AG04450 (cell line): ENCODE data around the gene PCNX2. TPM values are rescaled to one million over a fixed set of nuclear protein-coding genes. Genes with fewer than 3 reads are reported as not detected.

Experiments used
- CTCF ChIA-PET: fragments of 300-600, 350-600 bp; formaldehyde crosslinking; extraction: SDS; loops from one replicate; lab custom pipeline; 2022; ENCODE audit warnings: antibody characterized with exemption, inconsistent platforms; lab: Charles Lee
- POLR2A ChIA-PET: fragments of 350-600 bp; formaldehyde crosslinking; extraction: SDS; loops from one replicate; lab custom pipeline; 2021; ENCODE audit warnings: antibody characterized with exemption, inconsistent platforms; lab: Yijun Ruan, JAX
- DNase-seq: peaks from one replicate; pipeline ENCODE4 v3.0.0-alpha.2; 2011; ENCODE audit warnings: low read depth, low spot score
- H3K27ac ChIP-seq: one replicate; pipeline ENCODE4 v1.5.1; 2012; ENCODE audit warnings: low read depth, low read length, control low read depth
- H3K27me3 ChIP-seq: one replicate; pipeline ENCODE4 v1.6.0; 2012; ENCODE audit warnings: low read length; ENCODE audit not compliant: control insufficient read depth, insufficient read depth
- H3K4me3 ChIP-seq: 2 replicates; pipeline ENCODE4 v1.5.1; 2011; ENCODE audit warnings: mild to moderate bottlenecking, low read depth, low read length, control low read depth
- H3K9me3 ChIP-seq: 2 replicates; pipeline ENCODE4 v1.5.1; 2012; ENCODE audit warnings: low read length; ENCODE audit not compliant: control insufficient read depth, insufficient read depth
- polyA plus RNA-seq: library from polyadenylated mRNA; depleted of rRNA; stranded (reverse); fragments of >200 nt; gene quantifications from 2 replicates; pipeline ENCODE4 v1.2.3, GENCODE V29; 2011
- TF ChIP-seq, protein P1 (sequence below): IDR thresholded peaks from 2 replicates; pipeline ENCODE4 v1.5.1; 2011; ENCODE audit warnings: low read depth, low read length, control low read depth, inconsistent platforms

PCNX2 gene
- polyA plus RNA-seq, 1 experiment = 29.8 TPM

DNA sequence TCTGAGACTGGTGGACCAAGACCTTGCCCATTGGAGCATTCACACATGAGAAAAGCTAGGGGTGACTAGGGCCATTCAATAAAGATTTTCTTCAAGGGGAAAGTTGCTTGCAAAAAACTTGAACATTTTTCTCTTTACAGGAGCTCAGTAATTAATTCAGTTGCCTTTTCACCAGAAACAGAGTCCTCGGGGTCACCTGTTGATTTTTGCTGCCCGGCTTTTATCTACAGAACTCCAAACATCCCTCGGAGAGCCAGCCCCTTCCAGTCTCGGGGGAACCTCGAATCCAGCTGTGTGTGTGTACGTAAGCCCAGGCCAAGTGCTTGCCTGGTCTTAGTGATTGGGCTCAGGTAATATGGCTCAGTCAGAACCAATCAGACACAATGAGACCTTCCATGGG, 47.5 kb downstream of the PCNX2 start:
- Histone ChIP-seq H3K9me3 (no peaks in the 10 kb centered on the region), H3K27ac (no peak overlapping the region), H3K27me3 (no peaks in the 10 kb centered on the region), H3K4me3 (no peak overlapping the region)
- ChIA-PET CTCF (interaction anchor here (0.6 kb wide), 1 partner anchor 364 kb away, joined by 4 read pairs; no protein-coding TSS in a partner anchor), POLR2A (no interaction called here)
- TF ChIP-seq, protein P1, sequence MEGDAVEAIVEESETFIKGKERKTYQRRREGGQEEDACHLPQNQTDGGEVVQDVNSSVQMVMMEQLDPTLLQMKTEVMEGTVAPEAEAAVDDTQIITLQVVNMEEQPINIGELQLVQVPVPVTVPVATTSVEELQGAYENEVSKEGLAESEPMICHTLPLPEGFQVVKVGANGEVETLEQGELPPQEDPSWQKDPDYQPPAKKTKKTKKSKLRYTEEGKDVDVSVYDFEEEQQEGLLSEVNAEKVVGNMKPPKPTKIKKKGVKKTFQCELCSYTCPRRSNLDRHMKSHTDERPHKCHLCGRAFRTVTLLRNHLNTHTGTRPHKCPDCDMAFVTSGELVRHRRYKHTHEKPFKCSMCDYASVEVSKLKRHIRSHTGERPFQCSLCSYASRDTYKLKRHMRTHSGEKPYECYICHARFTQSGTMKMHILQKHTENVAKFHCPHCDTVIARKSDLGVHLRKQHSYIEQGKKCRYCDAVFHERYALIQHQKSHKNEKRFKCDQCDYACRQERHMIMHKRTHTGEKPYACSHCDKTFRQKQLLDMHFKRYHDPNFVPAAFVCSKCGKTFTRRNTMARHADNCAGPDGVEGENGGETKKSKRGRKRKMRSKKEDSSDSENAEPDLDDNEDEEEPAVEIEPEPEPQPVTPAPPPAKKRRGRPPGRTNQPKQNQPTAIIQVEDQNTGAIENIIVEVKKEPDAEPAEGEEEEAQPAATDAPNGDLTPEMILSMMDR = no peak
- no peak for DNase-seq

DNA sequence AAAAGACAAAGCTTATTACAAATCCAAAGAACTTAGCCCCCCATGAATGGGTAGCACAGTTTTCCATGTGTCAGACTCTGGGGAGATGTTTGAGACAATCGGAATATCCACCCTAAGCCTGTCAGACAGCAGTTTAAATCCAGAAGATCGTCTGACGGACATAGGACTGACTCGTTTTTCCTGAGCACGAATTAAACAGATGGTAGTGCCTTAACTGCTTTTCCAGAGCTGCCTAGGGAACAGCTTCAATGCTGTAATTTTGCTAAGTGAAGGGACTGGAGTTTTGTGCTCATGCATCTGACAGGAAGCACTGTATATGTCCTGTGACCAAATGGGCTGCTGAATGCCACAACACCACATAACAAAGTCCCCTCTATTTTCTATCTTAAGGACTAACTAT, 48.6 kb downstream of the PCNX2 start:
- POLR2A ChIA-PET = no interaction called here

DNA sequence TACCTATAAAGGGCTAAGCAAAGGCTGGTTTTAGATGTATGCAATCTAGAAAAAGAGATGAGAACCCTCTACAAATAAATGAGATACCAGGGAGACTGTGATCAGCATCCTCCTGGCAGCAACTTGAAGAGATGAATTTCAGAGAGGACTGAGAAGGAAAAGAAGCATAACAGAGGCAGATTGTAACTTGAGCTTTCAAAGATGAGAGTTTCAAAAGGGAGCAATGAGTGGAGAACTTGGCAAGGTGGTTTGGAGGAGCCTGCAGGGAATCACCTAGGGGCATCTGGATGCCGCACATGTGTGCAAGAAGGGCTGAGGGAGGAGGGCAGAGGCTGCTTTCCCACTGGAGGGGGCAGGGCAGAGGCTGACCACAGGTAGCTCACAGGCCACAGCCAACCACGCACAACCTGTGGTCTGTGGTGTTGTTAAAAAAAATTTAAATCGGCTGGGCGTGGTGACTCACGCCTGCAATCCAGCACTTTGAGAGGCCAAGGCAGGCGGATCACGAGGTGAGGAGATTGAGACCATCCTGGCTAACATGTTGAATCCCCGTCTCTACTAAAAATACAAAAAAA, 50.2 kb downstream of the PCNX2 start:
- ChIA-PET POLR2A (no interaction called here), CTCF (no interaction called here)
- TF ChIP-seq, protein P1 = no peak
- Histone ChIP-seq H3K27ac (no peak overlapping the region), H3K9me3 (no peaks in the 10 kb centered on the region), H3K27me3 (no peaks in the 10 kb centered on the region), H3K4me3 (no peak overlapping the region)
- no peak for DNase-seq

More for the DNA sequence above, 48.6 kb downstream of the PCNX2 start:
- CTCF ChIA-PET = no interaction called here
- TF ChIP-seq, protein P1 = no peak
- Histone ChIP-seq H3K27me3 (no peaks in the 10 kb centered on the region), H3K4me3 (no peak overlapping the region), H3K27ac (no peak overlapping the region), H3K9me3 (no peaks in the 10 kb centered on the region)
- no peak for DNase-seq

DNA sequence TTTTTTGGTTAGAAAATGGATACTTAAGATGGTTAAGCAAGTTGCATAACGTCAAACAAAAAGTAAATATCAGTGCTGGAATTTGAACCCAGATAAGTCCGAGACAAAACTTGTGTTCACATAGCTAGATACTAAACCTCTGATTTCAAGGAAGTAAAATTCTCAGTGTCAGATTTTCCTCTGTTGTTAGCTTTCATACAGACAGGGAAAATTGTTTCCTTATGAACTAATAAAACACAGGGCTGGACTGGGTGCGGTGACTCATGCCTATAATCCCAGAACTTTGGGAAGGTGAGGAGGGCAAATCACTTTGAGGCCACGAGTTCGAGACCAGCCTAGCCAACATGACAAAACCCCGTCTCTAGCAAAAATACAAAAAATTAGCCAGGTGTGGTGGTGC, 51.3 kb downstream of the PCNX2 start:
- ChIA-PET CTCF (no interaction called here), POLR2A (no interaction called here)
- no peak overlapping the region for H3K27ac ChIP-seq
- DNase-seq = no peak
- H3K4me3 ChIP-seq = no peak overlapping the region
- no peaks in the 10 kb centered on the region for H3K9me3 ChIP-seq
- H3K27me3 ChIP-seq = no peaks in the 10 kb centered on the region
- TF ChIP-seq, protein P1 = no peak

DNA sequence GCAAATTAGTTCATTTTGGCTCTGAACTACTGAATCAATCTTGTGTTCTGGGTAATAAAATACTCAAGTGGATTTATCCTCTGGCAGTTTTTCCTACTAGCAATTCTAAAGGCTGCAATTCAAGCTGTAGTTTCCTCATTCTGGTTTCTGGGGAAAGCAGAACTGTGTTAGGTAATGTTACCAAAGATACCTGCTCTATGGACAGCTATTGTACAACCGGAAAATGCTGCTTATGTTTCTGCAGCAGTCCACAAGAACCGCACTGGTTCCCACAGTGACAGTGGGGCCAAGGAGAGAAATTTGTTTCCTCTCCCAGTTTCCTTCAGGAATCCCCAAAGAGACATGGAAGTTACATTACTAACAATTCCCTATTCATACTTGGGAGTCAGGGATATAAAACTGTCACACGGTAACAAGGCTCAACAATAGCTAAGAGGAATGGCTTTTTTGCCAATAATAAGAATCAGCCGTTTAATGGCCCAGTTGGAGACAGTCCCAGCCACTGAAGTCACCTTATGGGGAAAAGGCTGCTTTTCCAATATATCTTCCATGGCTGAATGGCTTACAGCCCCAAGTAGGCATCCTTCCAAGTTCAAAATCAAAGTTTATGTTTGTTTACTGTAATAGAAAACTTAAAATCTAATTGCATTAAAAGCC, 52.6 kb downstream of the PCNX2 start:
- DNase-seq = no peak
- H3K27me3 ChIP-seq = no peaks in the 10 kb centered on the region
- H3K9me3 ChIP-seq = no peaks in the 10 kb centered on the region
- no peak overlapping the region for H3K4me3 ChIP-seq
- ChIA-PET CTCF (interaction anchor here (0.6 to 1.3 kb wide), 3 partner anchors 457 to 612 kb away, joined by 3 read pairs; no protein-coding TSS in a partner anchor), POLR2A (interaction anchor here (0.6 kb wide), 1 partner anchor 62 kb away, joined by 16 read pairs; no protein-coding TSS in a partner anchor)
- no peak overlapping the region for H3K27ac ChIP-seq
- TF ChIP-seq, protein P1 = no peak
